Karpas-422 (cell line): Measurements from ENCODE around the gene LIAS. TPM values are rescaled to one million over a fixed set of nuclear protein-coding genes. Genes with fewer than 3 reads are reported as not detected.
"Not testable (repeated sequence)": the region's sequence is repeated elsewhere in the genome, so short reads cannot be mapped to it uniquely, and the experiment has no call there.

Source experiments
- DNase-seq: peaks from one replicate; pipeline ENCODE4 v3.0.0-alpha.2; 2015
- H2AFZ ChIP-seq: fragments of 200-600 bp; sonication (generic); 2 replicates; pipeline ENCODE4 v1.6.1; 2014; ENCODE audit warnings: antibody characterized with exemption, low read length, mixed read lengths
- H3K27ac ChIP-seq: fragments of 200-600 bp; sonication (generic); 2 replicates; pipeline ENCODE4 v1.5.1; 2014; ENCODE audit warnings: mild to moderate bottlenecking, low read length, moderate library complexity
- H3K27me3 ChIP-seq: fragments of 200-600 bp; sonication (generic); 2 replicates; pipeline ENCODE4 v1.6.1; 2014; ENCODE audit warnings: low read length, mixed read lengths
- H3K36me3 ChIP-seq: fragments of 200-600 bp; sonication (generic); 2 replicates; pipeline ENCODE4 v1.6.1; 2014; ENCODE audit warnings: low read length, mixed read lengths; ENCODE audit not compliant: insufficient read depth
- H3K4me1 ChIP-seq: fragments of 200-600 bp; sonication (generic); 2 replicates; pipeline ENCODE4 v1.6.1; 2014; ENCODE audit warnings: mild to moderate bottlenecking, low read length, mixed read lengths
- H3K4me2 ChIP-seq: fragments of 200-600 bp; sonication (generic); 2 replicates; pipeline ENCODE4 v1.6.1; 2014; ENCODE audit warnings: low read length, low read depth, mild to moderate bottlenecking; ENCODE audit not compliant: poor library complexity, severe bottlenecking
- H3K4me3 ChIP-seq: fragments of 200-600 bp; sonication (generic); 2 replicates; pipeline ENCODE4 v1.5.1; 2014; ENCODE audit warnings: mild to moderate bottlenecking, antibody characterized with exemption, low read length, mixed read lengths
- H3K79me2 ChIP-seq: fragments of 200-600 bp; sonication (generic); 2 replicates; pipeline ENCODE4 v1.6.1; 2014; ENCODE audit warnings: mild to moderate bottlenecking, low read length, mixed read lengths
- H3K9ac ChIP-seq: fragments of 200-600 bp; sonication (generic); 2 replicates; pipeline ENCODE4 v1.6.0; 2014; ENCODE audit warnings: low read length
- H3K9me2 ChIP-seq: fragments of 200-600 bp; sonication (generic), shearing (Covaris generic); replicated peaks from 2 replicates; pipeline ENCODE4 v1.6.0; 2014; ENCODE audit warnings: mild to moderate bottlenecking, low read length, moderate library complexity; ENCODE audit not compliant: insufficient read depth
- H3K9me3 ChIP-seq: fragments of 300-700, 200-600 bp; sonication (generic); 2 replicates; pipeline ENCODE4 v1.6.1; 2014; ENCODE audit warnings: low read length, mixed read lengths
- H4K20me1 ChIP-seq: fragments of 200-600 bp; sonication (generic); 2 replicates; pipeline ENCODE4 v1.6.1; 2014; ENCODE audit warnings: mild to moderate bottlenecking, antibody characterized with exemption, low read length, low read depth; ENCODE audit not compliant: insufficient read depth
- total RNA-seq: library from RNA; depleted of rRNA; stranded (reverse); fragments of >200 nt; shearing (Covaris generic); gene quantifications from 2 replicates; pipeline ENCODE4 v1.2.3, GENCODE V29; 2014; ENCODE audit warnings: low replicate concordance

LIAS gene
- total RNA-seq, 1 experiment from 2014 or later: 19.5 TPM

DNA sequence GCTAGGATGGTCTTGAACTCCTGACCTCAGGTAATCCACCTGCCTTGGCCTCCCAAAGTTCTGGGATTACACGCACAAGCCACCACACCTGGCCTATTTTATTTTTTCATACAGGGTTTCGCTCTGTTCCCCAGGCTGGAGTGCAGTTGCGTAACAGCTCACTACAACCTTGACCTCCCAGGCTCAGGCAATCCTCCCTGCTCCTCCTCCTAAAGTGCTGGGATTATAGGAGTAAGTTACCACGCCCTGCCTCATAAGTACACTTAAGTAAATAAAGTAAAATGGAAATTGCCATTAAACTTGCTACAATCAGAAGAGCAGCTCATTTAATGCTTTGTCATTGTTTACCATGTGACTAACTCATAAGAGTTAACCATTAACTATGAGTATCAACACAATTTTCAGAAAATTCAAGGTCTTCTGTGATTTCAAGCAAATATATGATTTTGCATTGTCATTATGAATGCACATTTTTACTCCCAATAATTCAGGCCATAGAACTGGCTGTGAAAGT, 56.1 kb downstream of the LIAS start:
- Histone ChIP-seq H3K9me3 (no peaks in the 10 kb centered on the region), H3K27me3 (no peaks in the 10 kb centered on the region), H3K4me3 (no peak overlapping the region), H3K36me3 (peaks cover 19% of the 10 kb centered on the region; the same call in 1 of the 2 replicates), H4K20me1 (no peaks in the 10 kb centered on the region), H3K4me1 (no peaks in the 10 kb centered on the region), H3K79me2 (peaks cover 3% of the 10 kb centered on the region; the same call in 1 of the 2 replicates), H3K4me2 (no peak overlapping the region), H3K9ac (no peak overlapping the region), H3K27ac (no peak overlapping the region), H2AFZ (no peak overlapping the region), H3K9me2 (no peaks in the 10 kb centered on the region)
- no peak for DNase-seq

DNA sequence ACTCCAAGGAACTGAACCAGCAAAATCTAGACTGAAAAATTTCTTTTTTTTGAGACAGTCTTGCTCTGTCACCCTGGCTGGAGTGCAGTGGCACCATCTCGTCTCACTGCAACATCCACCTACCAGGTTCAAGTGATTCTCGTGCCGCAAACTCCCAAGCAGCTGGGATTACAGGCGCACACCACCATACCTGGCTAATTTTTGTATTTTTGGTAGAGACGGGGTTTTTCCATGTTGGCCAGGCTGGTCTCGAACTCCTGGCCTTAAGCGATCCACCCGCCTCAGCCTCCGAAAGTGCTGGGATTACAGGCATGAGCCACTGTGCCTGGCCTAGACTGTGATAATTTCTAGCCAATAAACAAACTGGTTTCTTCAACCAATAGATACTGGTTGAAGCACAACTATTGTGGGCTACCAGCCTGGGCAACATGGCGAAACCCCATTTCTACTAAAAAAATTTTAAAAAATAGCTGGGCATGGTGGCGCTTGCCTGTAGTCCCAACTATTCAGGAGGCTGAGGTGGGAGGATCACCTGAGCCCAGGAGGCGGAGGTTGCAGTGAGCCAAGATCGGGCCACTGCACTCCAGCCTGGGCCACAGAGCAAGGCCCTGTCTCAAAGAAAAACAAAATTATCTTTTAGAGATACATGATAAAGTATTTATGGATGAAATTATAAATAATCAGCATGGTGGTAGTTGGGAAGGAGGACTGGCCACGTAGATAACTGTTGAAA, 57.0 kb downstream of the LIAS start:
- H3K36me3 ChIP-seq: peaks cover 14% of the 10 kb centered on the region; the same call in 1 of the 2 replicates
- not testable (repeated sequence) for H2AFZ ChIP-seq, H3K4me1 ChIP-seq, H4K20me1 ChIP-seq, DNase-seq, H3K9ac ChIP-seq, H3K79me2 ChIP-seq, H3K27ac ChIP-seq, H3K27me3 ChIP-seq, H3K4me2 ChIP-seq, H3K9me3 ChIP-seq, H3K9me2 ChIP-seq, H3K4me3 ChIP-seq

DNA sequence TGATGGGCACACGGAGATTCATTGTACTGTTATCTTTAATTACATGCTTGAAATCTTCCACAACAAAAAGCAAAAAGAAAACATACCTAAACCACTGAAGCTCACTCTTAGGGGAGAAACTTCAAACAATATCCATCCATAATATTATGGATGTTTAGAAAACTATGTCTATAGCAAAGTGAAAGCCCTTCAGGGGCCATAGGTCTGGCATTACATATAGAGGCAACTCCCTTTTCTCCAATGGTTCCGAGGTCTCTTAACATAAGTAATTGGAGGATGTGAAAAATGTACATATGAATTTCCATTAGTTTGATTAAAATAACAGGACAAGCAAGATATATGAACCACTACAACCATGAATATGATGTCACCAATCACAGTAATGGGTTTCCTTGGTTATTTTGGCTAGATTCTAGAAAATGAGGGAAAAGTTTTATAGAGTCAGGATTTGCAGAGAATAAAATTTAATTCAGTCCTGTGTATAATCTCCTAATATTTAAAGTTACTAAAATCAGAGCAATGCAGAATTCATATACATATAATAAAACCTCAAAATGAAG, 57.6 kb downstream of the LIAS start:
- no peak overlapping the region for H3K4me2 ChIP-seq
- no peak overlapping the region for H3K4me3 ChIP-seq
- H3K27me3 ChIP-seq: no peaks in the 10 kb centered on the region
- H3K9me2 ChIP-seq: no peaks in the 10 kb centered on the region
- H3K9ac ChIP-seq: no peak overlapping the region
- H3K9me3 ChIP-seq: no peaks in the 10 kb centered on the region
- H3K36me3 ChIP-seq: peaks cover 14% of the 10 kb centered on the region; the same call in 1 of the 2 replicates
- DNase-seq: no peak
- peaks cover 4% of the 10 kb centered on the region; the same call in 1 of the 2 replicates for H3K79me2 ChIP-seq
- H3K27ac ChIP-seq: no peak overlapping the region
- H4K20me1 ChIP-seq: no peaks in the 10 kb centered on the region
- no peak overlapping the region for H2AFZ ChIP-seq
- no peaks in the 10 kb centered on the region for H3K4me1 ChIP-seq

DNA sequence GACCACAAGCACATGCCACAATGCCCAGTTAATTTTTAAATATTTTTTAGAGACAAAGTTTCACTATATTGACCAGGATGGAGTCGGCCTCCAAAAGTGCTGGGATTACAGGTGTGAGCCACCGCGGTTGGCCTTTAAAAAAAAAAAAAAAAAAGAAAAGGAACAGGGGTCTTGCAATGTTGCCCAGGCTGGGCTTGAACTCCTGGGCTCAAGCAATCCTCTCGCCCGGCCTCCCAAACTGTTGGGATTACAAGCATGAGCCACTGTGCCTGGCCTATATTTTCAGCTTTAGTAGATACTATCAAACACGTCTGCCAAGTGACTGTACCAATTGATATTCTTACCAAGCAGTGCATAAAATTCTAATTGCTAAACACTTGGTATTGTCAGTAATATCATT, 59.6 kb downstream of the LIAS start:
- H3K9ac ChIP-seq: no peak overlapping the region
- no peaks in the 10 kb centered on the region for H3K27me3 ChIP-seq
- H3K79me2 ChIP-seq: peaks cover 19% of the 10 kb centered on the region; the same call in 1 of the 2 replicates
- no peaks in the 10 kb centered on the region for H3K9me2 ChIP-seq
- no peaks in the 10 kb centered on the region for H4K20me1 ChIP-seq
- H3K36me3 ChIP-seq: peaks cover 8% of the 10 kb centered on the region; the same call in 1 of the 2 replicates
- H3K4me2 ChIP-seq: no peak overlapping the region
- no peaks in the 10 kb centered on the region for H3K4me1 ChIP-seq
- DNase-seq: no peak
- no peak overlapping the region for H3K27ac ChIP-seq
- no peaks in the 10 kb centered on the region for H3K9me3 ChIP-seq
- H2AFZ ChIP-seq: no peak overlapping the region
- H3K4me3 ChIP-seq: no peak overlapping the region

DNA sequence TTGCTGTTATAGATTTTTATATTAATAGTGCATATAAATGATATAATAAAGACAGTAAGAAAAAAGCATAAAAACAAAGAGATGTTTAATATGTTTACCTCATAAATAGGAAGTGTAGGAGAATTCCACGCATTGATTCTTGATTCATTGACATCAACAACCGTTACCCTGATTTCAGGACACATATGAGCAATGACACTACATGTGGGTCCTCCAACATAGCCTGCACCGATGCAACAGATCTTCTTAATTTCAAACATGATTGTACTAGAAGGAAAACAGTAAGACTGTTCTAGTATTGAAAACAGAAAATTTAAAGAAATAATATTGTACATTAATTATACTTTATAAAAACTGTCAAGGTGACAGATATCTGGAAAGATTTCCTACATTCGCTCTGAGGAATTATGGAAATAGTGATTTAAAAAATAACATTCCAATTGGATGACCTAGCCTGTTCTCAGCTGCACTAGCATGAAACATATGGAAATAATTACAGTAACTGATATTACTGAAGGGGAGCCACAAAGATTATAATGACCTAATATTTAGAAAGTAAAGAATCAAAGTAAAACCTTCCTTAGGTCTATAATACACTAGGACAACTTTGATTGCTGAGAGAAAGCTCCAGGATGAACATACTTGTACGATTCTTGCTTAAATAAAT, 62.5 kb downstream of the LIAS start:
- Histone ChIP-seq H3K4me1 (peaks cover 15% of the 10 kb centered on the region), H3K36me3 (peaks cover 8% of the 10 kb centered on the region; the same call in 1 of the 2 replicates), H4K20me1 (no peaks in the 10 kb centered on the region), H2AFZ (no peak overlapping the region), H3K27ac (no peak overlapping the region), H3K4me3 (no peak overlapping the region), H3K9me3 (no peaks in the 10 kb centered on the region), H3K9ac (no peak overlapping the region), H3K4me2 (no peak overlapping the region), H3K79me2 (peaks cover 40% of the 10 kb centered on the region), H3K27me3 (no peaks in the 10 kb centered on the region), H3K9me2 (no peaks in the 10 kb centered on the region)
- DNase-seq: no peak

DNA sequence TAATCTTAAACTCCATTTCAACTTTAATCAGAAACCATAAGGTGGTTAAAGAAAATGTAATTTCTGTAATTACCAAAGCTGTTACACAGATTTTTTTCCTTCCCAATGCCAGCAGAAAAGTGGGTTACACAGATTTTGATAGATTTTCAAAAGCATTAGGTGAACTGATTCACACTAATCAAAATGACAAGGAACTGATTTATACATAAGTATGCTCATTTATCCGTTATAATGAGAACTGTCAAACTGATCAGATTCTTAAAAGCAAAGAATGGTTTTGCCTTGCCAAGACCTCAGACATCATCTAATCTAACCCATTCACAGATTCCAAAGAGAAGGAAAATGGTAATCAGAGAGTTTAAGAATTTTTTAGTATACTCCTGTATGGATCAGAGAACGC, 63.2 kb downstream of the LIAS start:
- Histone ChIP-seq H4K20me1 (no peaks in the 10 kb centered on the region), H3K4me3 (no peak overlapping the region), H3K4me2 (no peak overlapping the region), H3K27ac (no peak overlapping the region), H3K9ac (no peak overlapping the region), H3K27me3 (no peaks in the 10 kb centered on the region), H2AFZ (no peak overlapping the region), H3K36me3 (peaks cover 8% of the 10 kb centered on the region; the same call in 1 of the 2 replicates), H3K9me2 (no peaks in the 10 kb centered on the region), H3K9me3 (no peaks in the 10 kb centered on the region), H3K4me1 (peaks cover 15% of the 10 kb centered on the region), H3K79me2 (peaks cover 47% of the 10 kb centered on the region)
- no peak for DNase-seq

DNA sequence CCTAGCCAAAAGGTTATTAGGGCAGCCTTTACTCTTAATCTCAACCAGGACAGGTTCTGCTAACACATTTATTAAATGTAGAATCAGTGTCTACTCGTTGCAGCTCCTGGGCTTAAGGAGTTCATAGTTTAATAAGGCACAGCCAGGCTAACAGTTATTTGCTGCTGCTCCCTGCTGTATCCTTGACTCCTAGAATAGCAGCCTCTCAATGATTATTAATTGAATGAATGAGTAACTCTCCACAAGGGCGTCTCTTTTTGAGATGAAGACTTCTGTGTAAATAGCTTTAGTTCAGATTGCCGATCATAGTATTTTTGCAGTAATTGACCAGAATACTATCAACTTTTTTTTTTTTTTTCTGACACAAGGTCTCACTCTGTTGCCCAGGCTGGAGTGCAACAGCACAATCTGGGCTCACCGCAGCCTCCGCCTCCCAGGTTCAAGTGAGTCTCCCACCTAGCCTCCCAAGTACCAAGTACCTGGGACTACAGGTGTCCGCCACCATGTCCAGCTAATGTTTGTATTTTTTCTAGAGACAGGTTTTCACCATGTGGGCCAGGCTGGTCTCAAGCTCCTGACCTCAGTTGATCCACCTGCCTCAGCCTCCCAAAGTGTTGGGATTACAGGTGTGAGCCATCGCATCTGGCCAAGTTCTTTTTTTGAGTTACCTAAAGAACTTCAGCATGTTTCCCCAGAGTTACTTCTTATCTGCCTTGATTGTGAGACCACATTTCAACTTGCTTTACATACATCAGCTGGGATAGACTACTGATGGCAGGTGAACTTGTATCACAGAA, 65.5 kb downstream of the LIAS start:
- Histone ChIP-seq H3K9ac (no peak overlapping the region), H3K36me3 (peaks cover 4% of the 10 kb centered on the region; the same call in 1 of the 2 replicates), H3K4me2 (no peak overlapping the region), H3K27me3 (no peaks in the 10 kb centered on the region), H4K20me1 (no peaks in the 10 kb centered on the region), H3K79me2 (peaks cover 61% of the 10 kb centered on the region), H3K4me3 (no peak overlapping the region), H3K9me2 (no peaks in the 10 kb centered on the region), H3K27ac (no peak overlapping the region), H3K9me3 (no peaks in the 10 kb centered on the region), H3K4me1 (peaks cover 25% of the 10 kb centered on the region), H2AFZ (no peak overlapping the region)
- DNase-seq: no peak
